Measurements from ENCODE around the gene SLC18A2.
A peak's percentile ranks its signal among the peaks of the same experiment; 100 is the strongest.

- TF ChIP-seq, protein P1, sequence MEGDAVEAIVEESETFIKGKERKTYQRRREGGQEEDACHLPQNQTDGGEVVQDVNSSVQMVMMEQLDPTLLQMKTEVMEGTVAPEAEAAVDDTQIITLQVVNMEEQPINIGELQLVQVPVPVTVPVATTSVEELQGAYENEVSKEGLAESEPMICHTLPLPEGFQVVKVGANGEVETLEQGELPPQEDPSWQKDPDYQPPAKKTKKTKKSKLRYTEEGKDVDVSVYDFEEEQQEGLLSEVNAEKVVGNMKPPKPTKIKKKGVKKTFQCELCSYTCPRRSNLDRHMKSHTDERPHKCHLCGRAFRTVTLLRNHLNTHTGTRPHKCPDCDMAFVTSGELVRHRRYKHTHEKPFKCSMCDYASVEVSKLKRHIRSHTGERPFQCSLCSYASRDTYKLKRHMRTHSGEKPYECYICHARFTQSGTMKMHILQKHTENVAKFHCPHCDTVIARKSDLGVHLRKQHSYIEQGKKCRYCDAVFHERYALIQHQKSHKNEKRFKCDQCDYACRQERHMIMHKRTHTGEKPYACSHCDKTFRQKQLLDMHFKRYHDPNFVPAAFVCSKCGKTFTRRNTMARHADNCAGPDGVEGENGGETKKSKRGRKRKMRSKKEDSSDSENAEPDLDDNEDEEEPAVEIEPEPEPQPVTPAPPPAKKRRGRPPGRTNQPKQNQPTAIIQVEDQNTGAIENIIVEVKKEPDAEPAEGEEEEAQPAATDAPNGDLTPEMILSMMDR (IDR thresholded peaks at IDR 0.05): peak in 3 of 5 experiments; percentile 6 to 33 (median 11)
- no peak for TF ChIP-seq POLR2A (IDR thresholded peaks at IDR 0.05)
- no peak for TF ChIP-seq EP300 (IDR thresholded peaks at IDR 0.05; ENCODE audit: low read depth)
Observed at GRCh38 chr10:117318909-117319308, 78.0 kb downstream of the SLC18A2 start.

All from transverse colon (tissue), 3 donors.